HUES64 (cell line): ENCODE measurements around the gene ARHGEF18. TPM values are rescaled to one million over a fixed set of nuclear protein-coding genes. Genes with fewer than 3 reads are reported as not detected.
"Not testable (repeated sequence)": the region's sequence is repeated elsewhere in the genome, so short reads cannot be mapped to it uniquely, and the experiment has no call there.

ENCODE experiments used
- H3K27ac ChIP-seq: 2 replicates; pipeline ENCODE4 v1.7.0; 2013; ENCODE audit warnings: low read depth, low read length, inconsistent platforms
- H3K27me3 ChIP-seq: 2 replicates; pipeline ENCODE4 v1.6.1; 2013; ENCODE audit warnings: mild to moderate bottlenecking, low read length; ENCODE audit not compliant: insufficient read depth
- H3K36me3 ChIP-seq: 2 replicates; pipeline ENCODE4 v1.6.1; 2013; ENCODE audit warnings: mild to moderate bottlenecking, low read length; ENCODE audit not compliant: insufficient read depth
- H3K4me1 ChIP-seq: 2 replicates; pipeline ENCODE4 v1.6.1; 2013; ENCODE audit warnings: mild to moderate bottlenecking, low read length, moderate library complexity; ENCODE audit not compliant: insufficient read depth
- H3K4me3 ChIP-seq: 2 replicates; pipeline ENCODE4 v1.5.1; 2013; ENCODE audit warnings: mild to moderate bottlenecking, low read length, moderate library complexity
- H3K9ac ChIP-seq: 2 replicates; pipeline ENCODE4 v1.6.1; 2013; ENCODE audit warnings: mild to moderate bottlenecking, low read depth, low read length
- H3K9me3 ChIP-seq: 2 replicates; pipeline ENCODE4 v1.6.1; 2013; ENCODE audit warnings: low read depth, low read length; ENCODE audit not compliant: insufficient read depth
- WGBS: fragments of 150-250, 120-280 bp; methylation state at CpG from one replicate; pipeline ENCODE4 v1.1.7; 2013; ENCODE audit warnings: missing lambda C conversion rate; 5-methylcytosine and 5-hydroxymethylcytosine counted together
- polyA plus RNA-seq, 2 experiments: library from polyadenylated mRNA; stranded (reverse); fragments of 50-300 nt; gene quantifications; one replicate each; pipeline ENCODE4 v1.2.3, GENCODE V29; 2013

Gene ARHGEF18
- 19.4 TPM for polyA plus RNA-seq (2013, experiment 1 of 2)
- 18.8 TPM for polyA plus RNA-seq (2013, experiment 2 of 2)

DNA sequence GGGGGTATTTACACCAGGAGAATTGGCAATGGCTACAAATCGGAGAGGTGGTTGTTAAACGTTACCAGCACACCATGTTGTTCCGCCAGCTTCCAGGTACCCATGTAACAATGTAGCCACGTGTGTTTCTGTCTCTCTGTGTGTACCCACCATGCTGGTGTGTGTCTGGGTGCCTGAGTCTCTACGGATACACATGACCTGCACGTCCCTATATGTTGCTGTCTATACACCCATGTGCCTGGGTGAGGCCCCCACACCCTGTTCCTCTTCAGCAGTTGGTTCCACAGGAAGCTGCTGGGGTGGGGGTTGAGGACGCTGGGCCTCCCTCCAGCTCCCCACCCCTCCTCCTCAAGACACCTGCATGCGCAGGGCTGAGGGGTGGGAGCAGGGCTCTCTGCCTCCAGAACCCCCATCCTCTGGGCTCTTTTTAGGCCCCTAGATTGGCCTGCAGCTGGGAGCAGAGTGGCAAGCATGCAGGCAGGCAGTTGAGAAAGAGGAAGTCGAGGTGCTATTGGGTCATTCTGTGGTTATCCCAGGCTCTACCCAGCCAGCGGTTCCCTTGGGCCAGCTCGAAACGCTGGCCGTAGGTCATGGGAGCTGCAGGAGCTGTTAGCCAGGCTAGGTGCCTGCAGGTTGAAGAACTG lies at the start of gene ARHGEF18:
Gene ARHGEF18, plus strand, starts transcription at position 351 of the 644 bp plus-strand sequence. CDS start 13,954 bp downstream, outside the sequence.
- no peak within 1 kb of the TSS for H3K4me3 ChIP-seq
- WGBS: 85% methylated on average over 13 of the region's 13 CpGs
- H3K9me3 ChIP-seq: 0 out of 2 replicates have a peak, but pooled peaks cover 5% of the 10 kb centered on the region
- no peaks in the 10 kb centered on the region for H3K36me3 ChIP-seq
- H3K4me1 ChIP-seq: no peaks in the 10 kb centered on the region
- H3K9ac ChIP-seq: no peak within 1 kb of the TSS
- no peak within 1 kb of the TSS for H3K27ac ChIP-seq
- H3K27me3 ChIP-seq: no peaks in the 10 kb centered on the region

DNA sequence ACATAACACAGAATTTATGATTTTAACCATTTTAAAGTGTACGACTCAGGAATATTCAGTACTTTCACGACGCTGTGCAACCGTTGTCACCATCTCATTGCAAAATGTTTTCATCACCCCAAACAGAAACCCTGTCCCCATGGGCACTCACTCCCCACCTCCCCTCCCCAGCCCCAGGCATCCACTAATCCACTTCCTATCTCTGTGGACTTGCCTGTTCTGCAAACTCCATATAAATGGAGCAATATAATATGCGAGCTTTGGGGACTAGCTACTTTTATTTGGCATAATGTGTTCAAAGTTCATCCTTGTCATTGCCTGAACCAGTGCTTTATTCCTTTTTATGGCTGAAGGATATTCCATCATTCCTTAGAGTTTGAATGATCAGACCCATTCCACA lies 47.2 kb upstream of the ARHGEF18 start:
- H3K9ac ChIP-seq: no peak overlapping the region
- H3K4me3 ChIP-seq: no peak overlapping the region
- no peaks in the 10 kb centered on the region for H3K27me3 ChIP-seq
- no peaks in the 10 kb centered on the region for H3K9me3 ChIP-seq
- no peak overlapping the region for H3K27ac ChIP-seq
- H3K36me3 ChIP-seq: no peaks in the 10 kb centered on the region
- WGBS: 93% methylated on average over 5 of the region's 5 CpGs
- no peaks in the 10 kb centered on the region for H3K4me1 ChIP-seq

DNA sequence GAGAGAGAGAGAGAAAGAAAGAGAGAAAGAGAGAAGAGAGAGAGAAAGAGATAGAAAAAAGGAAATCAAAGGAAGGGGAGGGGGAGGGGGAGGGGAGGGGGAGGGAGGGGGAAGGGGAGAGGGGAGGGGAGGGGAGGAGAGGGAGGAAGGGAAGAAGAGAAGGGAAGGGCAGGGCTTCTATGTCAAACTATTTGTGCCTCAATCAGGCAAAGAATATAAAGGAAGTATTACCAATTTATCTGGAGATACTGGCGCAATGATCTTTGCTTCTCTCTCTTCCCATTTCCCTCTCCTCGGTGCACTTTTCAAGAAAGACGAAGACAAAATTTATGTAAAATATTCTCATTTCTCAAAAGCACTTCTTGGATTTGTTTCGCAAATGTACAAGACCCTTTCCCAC lies 45.3 kb upstream of the ARHGEF18 start:
- Histone ChIP-seq H3K36me3 (no peaks in the 10 kb centered on the region), H3K9ac (no peak overlapping the region), H3K27me3 (no peaks in the 10 kb centered on the region), H3K4me1 (no peaks in the 10 kb centered on the region), H3K9me3 (no peaks in the 10 kb centered on the region), H3K27ac (no peak overlapping the region), H3K4me3 (no peak overlapping the region)
- 93% methylated on average over 3 of the region's 4 CpGs for WGBS

DNA sequence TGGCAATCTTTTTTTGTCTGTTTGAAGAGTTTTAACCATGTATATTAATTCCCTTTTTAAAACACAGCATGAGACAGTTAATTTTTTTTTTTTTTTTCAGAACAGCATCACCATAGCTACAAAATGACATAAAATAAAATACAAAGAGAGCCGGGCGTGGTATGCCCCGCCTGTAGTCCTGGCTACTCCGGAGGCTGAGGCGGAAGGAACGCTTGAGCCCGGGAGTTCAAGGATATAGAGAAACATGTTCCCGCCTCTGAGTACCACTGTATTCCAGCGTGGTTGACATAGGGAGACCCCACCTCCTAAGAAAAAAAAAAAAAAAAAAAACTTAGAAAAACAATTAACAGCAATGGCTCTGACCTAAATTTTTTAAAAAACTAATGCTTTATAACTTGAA lies 44.5 kb upstream of the ARHGEF18 start:
- H3K27ac ChIP-seq: no peak overlapping the region
- H3K36me3 ChIP-seq: no peaks in the 10 kb centered on the region
- H3K27me3 ChIP-seq: no peaks in the 10 kb centered on the region
- H3K4me3 ChIP-seq: no peak overlapping the region
- H3K9ac ChIP-seq: no peak overlapping the region
- WGBS: 86% methylated on average over 9 of the region's 9 CpGs
- no peaks in the 10 kb centered on the region for H3K9me3 ChIP-seq
- H3K4me1 ChIP-seq: no peaks in the 10 kb centered on the region

DNA sequence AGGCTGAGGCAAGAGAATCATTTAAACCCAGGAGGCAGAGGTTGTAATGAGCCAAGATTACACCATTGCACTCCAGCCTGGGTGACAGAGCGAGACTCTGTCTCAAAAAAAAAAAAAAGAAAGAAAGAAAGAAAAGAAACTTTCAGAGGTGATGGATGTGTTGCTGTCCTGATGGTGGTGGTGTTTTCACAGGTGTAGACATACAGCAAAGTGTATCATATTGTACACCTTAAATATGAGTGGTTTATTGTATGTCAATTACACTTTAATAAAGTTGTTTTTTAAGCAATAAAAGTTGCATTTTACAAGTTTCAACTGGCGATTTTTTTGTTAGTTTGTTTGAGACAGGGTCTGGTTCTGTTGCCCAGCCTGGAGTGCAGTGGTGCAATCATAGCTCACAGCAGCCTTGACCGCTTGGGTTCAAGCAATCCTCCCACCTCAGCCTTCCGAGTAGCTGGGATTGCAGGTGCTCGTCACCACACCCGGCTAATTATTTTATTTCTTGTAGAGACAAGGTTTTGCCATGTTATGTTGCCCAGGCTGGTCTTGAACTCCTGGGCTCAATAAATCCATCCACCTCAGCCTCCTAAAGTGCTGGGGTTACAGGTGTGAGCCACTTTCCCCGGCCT lies 41.0 kb upstream of the ARHGEF18 start:
- no peaks in the 10 kb centered on the region for H3K27me3 ChIP-seq
- no peaks in the 10 kb centered on the region for H3K9me3 ChIP-seq
- no peak overlapping the region for H3K27ac ChIP-seq
- no peaks in the 10 kb centered on the region for H3K36me3 ChIP-seq
- H3K4me1 ChIP-seq: no peaks in the 10 kb centered on the region
- 94% methylated on average over 7 of the region's 7 CpGs for WGBS
- no peak overlapping the region for H3K9ac ChIP-seq
- no peak overlapping the region for H3K4me3 ChIP-seq

DNA sequence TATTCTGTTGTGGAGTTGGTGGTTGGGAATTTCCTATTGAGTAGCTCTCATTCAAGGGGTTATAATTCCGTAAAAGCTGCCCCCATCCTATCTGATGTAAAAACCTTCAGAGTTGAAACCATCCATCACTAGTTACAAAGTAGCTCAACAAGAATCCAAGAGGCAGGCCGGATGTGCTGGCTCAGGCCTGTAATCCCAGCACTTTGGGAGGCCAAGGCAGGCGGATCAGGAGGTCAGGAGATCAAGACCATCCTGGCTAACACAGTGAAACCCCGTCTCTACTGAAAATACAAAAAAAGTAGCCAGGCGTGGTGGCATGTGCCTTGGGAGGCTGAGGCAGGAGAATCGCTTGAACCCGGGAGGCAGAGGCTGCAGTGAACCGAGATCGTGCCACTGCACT lies 40.4 kb upstream of the ARHGEF18 start:
- WGBS: 95% methylated on average over 9 of the region's 9 CpGs

DNA sequence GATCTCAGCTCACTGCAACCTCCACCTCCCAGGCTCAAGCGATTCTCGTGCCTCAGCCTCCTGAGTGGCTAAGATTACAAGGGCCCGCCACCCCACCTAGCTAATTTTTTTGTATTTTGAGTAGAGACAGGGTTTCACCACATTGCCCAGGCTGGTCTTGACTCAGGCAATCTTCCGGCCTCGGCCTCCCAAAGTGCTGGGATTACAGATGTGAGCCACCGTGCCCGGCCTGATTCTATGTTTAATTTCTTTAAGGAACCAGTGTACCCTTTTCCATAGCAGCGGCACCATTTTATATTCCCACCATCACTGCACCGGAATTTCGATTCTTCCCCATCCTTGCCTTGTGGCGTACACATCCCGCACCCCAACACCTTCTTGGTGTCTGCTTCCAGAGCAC lies 36.8 kb upstream of the ARHGEF18 start:
- 95% methylated on average over 12 of the region's 12 CpGs for WGBS
- Histone ChIP-seq H3K9me3 (0 out of 2 replicates have a peak, but pooled peaks cover 4% of the 10 kb centered on the region), H3K4me1 (no peaks in the 10 kb centered on the region), H3K4me3 (no peak overlapping the region), H3K27me3 (no peaks in the 10 kb centered on the region), H3K36me3 (no peaks in the 10 kb centered on the region), H3K9ac (no peak overlapping the region), H3K27ac (no peak overlapping the region)

More for the DNA sequence above, 40.4 kb upstream of the ARHGEF18 start:
- not testable (repeated sequence) for H3K36me3 ChIP-seq, H3K27ac ChIP-seq, H3K27me3 ChIP-seq, H3K9me3 ChIP-seq, H3K4me1 ChIP-seq, H3K9ac ChIP-seq, H3K4me3 ChIP-seq

DNA sequence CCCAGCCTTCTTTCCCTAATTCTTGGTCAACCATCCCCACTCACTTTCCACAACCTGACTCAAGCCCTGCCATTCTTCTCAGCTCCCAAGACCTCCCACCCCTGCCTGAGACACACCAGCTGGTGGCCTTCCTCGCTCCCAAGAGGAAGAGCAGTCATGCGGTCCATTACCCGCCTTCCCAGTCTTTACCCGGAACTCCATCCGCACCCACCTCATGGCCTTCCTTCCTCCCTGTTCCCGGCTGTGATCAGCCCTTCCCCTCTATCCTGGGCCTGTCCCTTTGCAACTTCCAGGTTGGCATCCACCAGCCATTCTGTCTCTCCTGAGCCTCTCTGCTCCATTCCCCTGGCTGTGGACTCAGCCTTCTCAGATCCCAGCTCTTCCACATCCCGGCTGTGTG lies 35.9 kb upstream of the ARHGEF18 start:
- Histone ChIP-seq H3K4me3 (no peak overlapping the region), H3K27ac (no peak overlapping the region), H3K27me3 (no peaks in the 10 kb centered on the region), H3K9me3 (0 out of 2 replicates have a peak, but pooled peaks cover 4% of the 10 kb centered on the region), H3K4me1 (no peaks in the 10 kb centered on the region), H3K36me3 (no peaks in the 10 kb centered on the region), H3K9ac (no peak overlapping the region)
- WGBS: 95% methylated on average over 7 of the region's 7 CpGs

DNA sequence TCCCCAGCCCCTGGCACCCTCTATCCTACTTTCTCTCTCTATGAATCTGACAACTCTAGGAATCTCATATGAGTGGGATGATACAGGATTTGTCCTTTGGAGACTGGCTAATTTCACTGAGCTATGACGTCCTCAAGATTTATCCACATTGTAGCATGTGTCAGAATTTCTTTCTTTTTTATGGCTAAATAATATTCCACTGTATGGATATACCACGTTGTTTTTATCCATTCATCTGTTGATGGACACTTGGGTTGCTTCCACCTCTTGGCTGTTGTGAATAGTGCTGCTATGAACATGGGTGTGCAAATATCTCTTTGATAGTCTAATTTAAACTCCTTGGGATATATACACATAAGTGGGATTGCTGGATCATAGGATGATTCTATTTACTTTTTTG lies 30.6 kb upstream of the ARHGEF18 start:
- H3K36me3 ChIP-seq: no peaks in the 10 kb centered on the region
- no peaks in the 10 kb centered on the region for H3K4me1 ChIP-seq
- H3K27me3 ChIP-seq: no peaks in the 10 kb centered on the region
- H3K27ac ChIP-seq: no peak overlapping the region
- H3K4me3 ChIP-seq: no peak overlapping the region
- WGBS: no CpG with 5 or more reads among the region's 2 CpGs
- H3K9me3 ChIP-seq: peaks cover 9% of the 10 kb centered on the region; the same call in 1 of the 2 replicates
- no peak overlapping the region for H3K9ac ChIP-seq

DNA sequence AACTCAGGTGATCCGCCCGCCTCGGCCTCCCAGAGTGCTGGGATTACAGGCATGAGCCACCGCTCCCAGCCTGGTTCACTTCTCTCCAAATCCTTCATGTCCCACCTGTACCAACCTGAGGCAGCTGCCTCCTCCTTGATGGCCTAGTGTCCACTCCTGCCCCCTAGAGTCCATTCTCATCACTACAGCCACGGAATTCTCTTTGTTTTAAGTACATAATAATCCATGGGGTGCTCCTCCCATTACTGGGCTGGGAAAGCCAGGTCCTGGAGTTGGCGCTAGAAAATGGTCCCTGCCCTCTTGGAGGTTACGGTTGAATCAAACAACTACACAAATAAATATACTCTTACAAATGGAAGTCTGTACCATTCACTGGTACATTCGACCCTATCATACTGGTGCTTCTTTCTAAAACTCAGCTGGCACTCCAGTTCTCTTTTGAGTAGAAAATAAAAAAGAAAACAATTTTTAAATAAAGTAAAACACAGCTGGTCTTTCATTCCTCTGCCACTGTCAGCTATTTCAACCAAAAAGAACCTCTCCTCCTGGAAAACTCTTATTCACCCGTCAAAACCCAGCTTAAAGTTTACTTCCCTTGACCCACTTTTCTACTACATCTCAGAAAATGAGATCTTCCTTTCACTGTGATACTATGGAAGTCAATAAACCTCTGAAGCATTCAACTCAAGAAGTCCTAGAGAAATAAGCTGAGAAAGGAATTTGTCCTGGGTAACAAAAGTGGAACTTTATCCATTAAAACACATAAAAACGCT lies 22.4 kb upstream of the ARHGEF18 start:
- Histone ChIP-seq H3K27me3 (no peaks in the 10 kb centered on the region), H3K36me3 (no peaks in the 10 kb centered on the region), H3K9me3 (peaks cover 7% of the 10 kb centered on the region), H3K4me1 (no peaks in the 10 kb centered on the region), H3K4me3 (no peak overlapping the region), H3K27ac (no peak overlapping the region), H3K9ac (no peak overlapping the region)
- WGBS: 69% methylated on average over 9 of the region's 10 CpGs

DNA sequence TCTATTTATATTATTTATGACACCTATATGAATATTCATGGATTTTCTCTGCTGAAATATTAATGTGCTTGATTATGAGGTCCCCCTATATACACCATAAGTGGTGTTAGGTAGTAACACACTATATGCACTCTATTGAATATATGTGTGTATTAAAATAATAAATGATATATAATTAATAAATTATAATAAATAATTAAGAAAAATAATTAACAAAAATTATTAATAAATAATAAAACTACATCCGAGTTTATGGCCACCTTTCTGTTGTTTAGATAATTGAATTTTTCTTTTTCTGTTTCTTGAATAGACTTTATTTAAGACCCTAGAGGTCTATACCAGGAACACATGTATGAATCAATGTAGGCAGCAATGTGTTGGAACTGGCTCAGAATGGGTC lies 20.9 kb upstream of the ARHGEF18 start:
- no CpG with 5 or more reads among the region's 1 CpG for WGBS
- no peak overlapping the region for H3K4me3 ChIP-seq
- no peaks in the 10 kb centered on the region for H3K4me1 ChIP-seq

More for the DNA sequence above, 20.9 kb upstream of the ARHGEF18 start:
- no peaks in the 10 kb centered on the region for H3K36me3 ChIP-seq
- peaks cover 7% of the 10 kb centered on the region for H3K9me3 ChIP-seq
- no peak overlapping the region for H3K27ac ChIP-seq
- no peak overlapping the region for H3K9ac ChIP-seq
- no peaks in the 10 kb centered on the region for H3K27me3 ChIP-seq
